ENCODE measurements around the gene RAI2. TPM values are rescaled to one million over a fixed set of nuclear protein-coding genes. Genes with fewer than 3 reads are reported as not detected.
"Not testable (repeated sequence)": the region's sequence is repeated elsewhere in the genome, so short reads cannot be mapped to it uniquely, and the experiment has no call there.

The RAI2 gene
- polyA plus RNA-seq, 5 donors = 14.2 to 19.2 (median 17.4) TPM

DNA sequence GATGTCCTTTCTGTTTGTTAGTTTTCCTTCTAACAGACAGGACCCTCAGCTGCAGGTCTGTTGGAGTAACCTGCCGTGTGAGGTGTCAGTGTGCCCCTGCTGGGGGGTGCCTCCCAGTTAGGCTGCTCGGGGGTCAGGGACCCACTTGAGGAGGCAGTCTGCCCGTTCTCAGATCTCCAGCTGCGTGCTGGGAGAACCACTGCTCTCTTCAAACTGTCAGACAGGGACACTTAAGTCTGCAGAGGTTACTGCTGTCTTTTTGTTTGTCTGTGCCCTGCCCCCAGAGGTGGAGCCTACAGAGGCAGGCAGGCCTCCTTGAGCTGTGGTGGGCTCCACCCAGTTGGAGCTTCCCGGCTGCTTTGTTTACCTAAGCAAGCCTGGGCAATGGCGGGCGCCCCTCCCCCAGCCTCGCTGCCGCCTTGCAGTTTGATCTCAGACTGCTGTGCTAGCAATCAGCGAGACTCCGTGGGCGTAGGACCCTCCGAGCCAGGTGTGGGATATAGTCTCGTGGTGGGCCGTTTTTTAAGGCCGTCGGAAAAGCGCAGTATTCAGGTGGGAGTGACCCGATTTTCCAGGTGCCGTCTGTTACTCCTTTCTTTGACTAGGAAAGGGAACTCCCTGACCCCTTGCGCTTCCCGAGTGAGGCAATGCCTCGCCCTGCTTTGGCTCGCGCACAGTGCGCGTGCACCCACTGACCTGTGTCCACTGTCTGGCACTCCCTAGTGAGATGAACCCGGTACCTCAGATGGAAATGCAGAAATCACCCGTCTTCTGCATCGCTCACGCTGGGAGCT is 74.3 kb downstream of the RAI2 start:
- not testable (repeated sequence) for DNase-seq

DNA sequence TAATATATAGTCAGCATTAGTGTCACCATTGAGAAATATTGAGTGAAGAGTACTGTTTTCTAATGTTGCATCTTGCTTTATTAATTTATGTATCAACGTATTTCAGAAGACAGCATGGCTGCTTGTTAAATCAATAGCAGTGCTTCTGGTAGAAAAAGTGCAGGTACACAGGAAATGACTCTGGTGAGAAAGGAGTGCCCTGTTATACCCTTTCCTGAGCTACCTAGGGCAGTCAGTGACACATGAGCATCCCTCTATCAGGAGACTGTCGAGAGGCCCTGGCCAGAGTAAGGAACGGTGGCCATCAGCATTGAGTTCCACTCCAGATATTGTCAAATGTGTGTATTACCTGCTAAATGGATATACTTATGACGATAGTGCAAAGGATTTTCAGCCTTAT is 81.7 kb downstream of the RAI2 start:
- no peak for DNase-seq

DNA sequence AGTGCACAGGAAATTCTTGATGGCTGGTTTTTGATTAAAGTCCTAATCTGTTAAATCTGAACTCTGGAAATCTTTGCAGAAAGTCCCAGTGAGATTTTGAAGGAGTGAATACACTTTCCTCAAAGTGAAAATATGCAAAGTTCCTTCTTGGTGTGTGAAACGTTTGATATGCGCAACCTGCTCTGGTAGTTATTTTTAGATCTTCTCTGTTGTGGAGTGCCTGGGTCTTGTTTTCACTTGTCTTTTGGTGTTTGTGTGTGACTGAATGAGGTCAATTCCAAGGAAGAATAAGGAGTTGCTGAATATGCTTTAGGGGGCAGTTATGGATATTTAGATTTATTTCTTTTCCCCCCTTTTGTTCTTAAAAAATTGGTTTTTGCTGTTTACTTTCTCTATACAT is 82.1 kb downstream of the RAI2 start:
- no peak for DNase-seq

DNA sequence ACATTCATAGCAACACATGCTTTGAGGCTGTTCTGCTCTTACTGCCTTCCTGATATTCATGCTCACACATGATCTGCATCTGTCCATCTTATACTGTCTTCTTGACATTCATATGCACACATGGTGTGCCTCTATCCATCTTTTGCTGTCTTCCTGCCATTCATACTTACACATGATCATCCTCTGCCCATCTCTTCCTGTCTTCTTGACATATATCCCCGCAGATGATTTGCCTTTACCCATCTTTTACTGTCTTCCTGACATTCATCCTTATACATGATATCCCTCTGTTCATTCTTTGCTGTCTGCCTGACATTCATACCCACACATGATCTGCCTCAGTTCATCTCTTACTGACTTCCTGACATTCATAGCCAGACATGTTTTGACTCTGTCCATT is 87.0 kb downstream of the RAI2 start:
- DNase-seq = no peak

DNA sequence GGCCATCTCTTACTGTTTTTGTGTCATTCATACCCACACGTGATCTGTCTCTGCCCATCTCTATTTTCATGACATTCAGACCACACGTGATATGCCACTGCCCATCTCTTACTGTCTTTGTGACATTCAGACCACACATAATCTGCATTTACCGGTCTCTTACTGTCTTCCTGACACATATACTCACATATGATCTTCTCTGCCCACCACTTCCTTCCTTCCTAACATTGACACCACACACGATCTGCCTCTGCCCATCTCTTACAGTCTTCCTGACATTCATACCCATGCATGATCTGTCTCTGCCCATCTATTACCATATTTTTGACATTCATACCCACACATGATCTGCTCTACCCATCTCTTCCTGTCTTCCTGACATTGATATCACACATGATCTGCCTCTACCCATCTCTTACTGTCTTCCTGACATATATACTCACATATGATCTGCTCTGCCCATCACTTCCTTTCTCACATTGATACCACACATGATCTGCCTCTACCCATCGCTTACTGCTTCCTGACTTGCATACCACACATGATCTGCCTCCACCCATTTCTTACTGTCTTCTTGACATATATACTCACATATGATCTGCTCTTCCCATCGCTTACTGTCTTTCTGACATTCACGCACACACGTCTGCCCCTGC is 87.7 kb downstream of the RAI2 start:
- DNase-seq = no peak

DNA sequence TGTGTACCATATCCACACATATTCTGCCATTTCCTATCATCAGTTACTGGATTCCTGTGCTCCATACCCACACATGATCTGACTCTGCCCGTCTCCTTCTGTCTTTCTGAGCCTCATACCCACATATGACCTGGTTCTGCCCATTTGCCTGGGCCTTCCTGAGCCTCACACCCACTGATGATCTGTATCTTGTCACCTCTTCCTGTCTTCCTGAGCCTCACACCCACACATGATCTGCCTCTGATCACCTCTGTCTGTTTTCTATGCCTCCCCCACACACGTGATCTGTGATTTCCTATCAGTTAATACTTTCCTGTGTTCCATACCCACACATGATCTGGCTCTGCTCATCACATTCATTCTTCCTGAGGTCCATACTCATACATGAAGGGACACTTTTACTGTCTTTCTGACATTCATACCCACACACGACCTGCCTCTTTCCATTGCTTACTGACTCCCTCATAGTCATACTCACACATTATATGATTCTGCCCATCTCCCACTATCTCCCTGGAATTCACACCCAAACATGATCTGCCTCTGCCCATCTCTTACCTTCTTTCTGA is 91.3 kb downstream of the RAI2 start:
- no peak for DNase-seq

DNA sequence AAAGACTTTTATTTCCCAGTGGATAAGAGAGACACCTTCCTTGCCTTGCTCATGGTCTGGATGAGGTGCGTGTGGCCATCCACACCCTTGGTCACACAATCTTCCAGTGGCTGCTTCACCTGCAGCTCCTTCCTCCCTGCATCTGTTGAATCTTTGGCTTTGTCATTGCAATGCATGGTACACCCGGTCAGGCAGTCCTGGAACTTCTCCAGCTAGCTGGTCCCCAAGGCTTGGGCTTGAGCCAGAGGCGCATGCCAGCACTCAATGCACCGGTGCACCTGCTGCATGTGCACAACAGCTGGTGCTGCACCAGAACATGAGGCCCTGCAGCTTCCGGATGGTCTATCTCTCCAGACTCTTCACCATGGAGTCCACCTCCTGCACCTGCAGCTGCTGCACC is 92.1 kb downstream of the RAI2 start:
- DNase-seq = no peak

DNA sequence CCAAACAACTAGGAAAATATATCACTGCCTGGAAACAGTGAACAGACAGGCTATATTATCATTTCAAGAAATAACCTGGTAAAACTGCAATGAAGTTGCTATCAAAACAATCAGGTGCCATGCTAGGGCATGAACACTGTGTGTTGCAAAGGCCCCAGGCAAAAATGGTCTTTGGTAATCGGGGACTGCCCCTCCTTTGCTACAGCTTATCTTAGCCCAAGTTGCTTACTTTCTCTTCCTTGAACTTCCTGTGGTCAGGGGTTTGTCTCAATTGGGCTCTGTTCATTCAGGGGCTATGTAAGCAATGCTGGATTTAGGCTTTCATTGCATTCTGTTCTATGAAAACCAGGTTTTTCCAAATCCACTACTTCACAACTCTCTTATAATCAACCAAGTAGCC is 93.4 kb downstream of the RAI2 start:
- no peak for DNase-seq

DNA sequence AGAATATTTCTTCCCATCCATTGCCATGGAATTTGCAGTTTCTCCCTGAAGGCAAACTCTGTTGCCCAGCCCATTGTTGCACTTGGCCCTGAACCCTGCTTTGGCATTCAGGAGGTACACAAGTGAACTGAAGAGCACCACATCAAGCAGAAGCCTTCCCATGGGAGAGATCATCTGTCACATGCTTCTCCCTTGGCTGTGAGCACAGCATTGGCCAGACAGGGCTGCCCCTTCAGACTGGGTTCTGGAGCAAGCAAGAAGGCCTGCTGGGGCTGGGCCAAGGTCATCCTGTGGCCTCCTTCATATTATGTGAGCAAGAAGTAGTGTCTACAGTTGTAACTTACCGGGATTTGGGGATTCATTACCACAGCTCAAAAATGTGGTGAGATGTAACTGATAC is 101.1 kb downstream of the RAI2 start:
- DNase-seq = no peak

DNA sequence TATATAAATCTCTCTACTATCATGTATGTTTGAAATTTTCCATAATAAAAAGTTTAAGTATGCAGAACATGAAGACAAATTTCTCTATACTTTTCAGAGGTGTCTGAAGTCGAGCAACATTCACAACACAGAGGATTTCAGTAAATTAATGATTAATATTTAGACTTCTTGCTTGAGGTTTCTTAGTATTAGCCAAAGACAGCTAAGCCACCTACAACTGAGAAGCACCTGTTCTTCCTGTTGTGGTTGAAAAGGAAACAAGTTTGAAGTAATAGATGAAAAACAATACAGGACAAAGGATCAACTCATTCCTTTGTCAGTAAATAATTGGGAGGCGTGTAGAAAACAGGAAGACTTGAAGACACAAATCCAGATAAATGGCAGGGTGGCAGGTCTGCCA is 102.7 kb downstream of the RAI2 start:
- no peak for DNase-seq

DNA sequence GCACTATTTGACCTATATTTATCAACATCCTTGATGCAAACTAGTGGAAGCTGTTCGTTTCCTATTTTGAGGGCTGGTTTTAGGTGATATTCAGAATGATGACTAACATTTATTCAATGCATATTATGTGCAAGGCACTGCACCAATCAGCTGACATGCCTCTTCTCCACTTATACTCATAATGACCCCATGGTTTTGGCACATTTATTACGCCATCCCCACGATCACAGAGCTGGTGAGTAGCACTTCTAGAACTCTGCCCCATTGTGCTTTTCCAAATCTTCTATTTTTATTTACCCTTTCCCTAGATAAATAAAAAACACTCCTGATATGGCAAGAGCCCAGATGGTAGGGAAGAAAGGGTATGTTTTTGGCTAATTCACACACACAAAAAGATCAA is 110.7 kb downstream of the RAI2 start:
- DNase-seq = no peak

Other genes starting within 250 kb of the RAI2 start
- gene SCML1, start 123.8 kb downstream of the RAI2 start, polyA plus RNA-seq (ENCODE audit: insufficient read depth in 1 of 5, insufficient read length in 5 of 5, low replicate concordance in 1 of 5) = 10 to 100 TPM; 16.6 to 31.9 (median 20.9) TPM